ENCODE data around the gene FBP1.
A peak's percentile ranks its signal among the peaks of the same experiment; 100 is the strongest.

The FBP1 gene

GRCh38 chr9:94639061-94639998, at the start of gene FBP1:
FBP1 (minus strand) TSS chr9:94639518; CDS start chr9:94639310, 208 bp downstream.
- peak in 2 of 4 experiments; percentile 12 to 14 for DNase-seq

- DNase-seq = no peak
Measured at GRCh38 chr9:94687451-94687850, 48.1 kb upstream of the FBP1 start.

- DNase-seq = no peak
Measured at GRCh38 chr9:94685359-94685758, 46.0 kb upstream of the FBP1 start.

GRCh38 chr9:94681508-94681907, 42.2 kb upstream of the FBP1 start:
- DNase-seq = peak; percentile 8 to 19 (median 15)

GRCh38 chr9:94680621-94681020, 41.3 kb upstream of the FBP1 start:
- DNase-seq = no peak

GRCh38 chr9:94680020-94680419, 40.7 kb upstream of the FBP1 start:
- DNase-seq = no peak

GRCh38 chr9:94679587-94679986, 40.3 kb upstream of the FBP1 start:
- DNase-seq = no peak

GRCh38 chr9:94677929-94678328, 38.6 kb upstream of the FBP1 start:
- no peak for DNase-seq

GRCh38 chr9:94676446-94677131, 37.3 kb upstream of the FBP1 start:
- no peak for DNase-seq

GRCh38 chr9:94675008-94675881, 35.9 kb upstream of the FBP1 start:
- no peak for DNase-seq

GRCh38 chr9:94672811-94673487, 33.6 kb upstream of the FBP1 start:
- no peak for DNase-seq

GRCh38 chr9:94668928-94669729, 29.8 kb upstream of the FBP1 start:
- DNase-seq = peak in 3 of 4 experiments; percentile 6 to 17 (median 9)

- DNase-seq = no peak
Measured at GRCh38 chr9:94668418-94668927, 29.2 kb upstream of the FBP1 start.

GRCh38 chr9:94666364-94667099, 27.2 kb upstream of the FBP1 start:
- no peak for DNase-seq

GRCh38 chr9:94665613-94666012, 26.3 kb upstream of the FBP1 start:
- no peak for DNase-seq

- no peak for DNase-seq
Measured at GRCh38 chr9:94664801-94665200, 25.5 kb upstream of the FBP1 start.

GRCh38 chr9:94663640-94664039, 24.3 kb upstream of the FBP1 start:
- DNase-seq = no peak

- DNase-seq = no peak
Measured at GRCh38 chr9:94663140-94663539, 23.8 kb upstream of the FBP1 start.

- DNase-seq = no peak
Measured at GRCh38 chr9:94657021-94657725, 17.9 kb upstream of the FBP1 start.

GRCh38 chr9:94656200-94656599, 16.9 kb upstream of the FBP1 start:
- DNase-seq = no peak

All from activated CD4-positive, CD25-positive, alpha-beta regulatory T cell (primary cell).